Endothelial cell of umbilical vein (primary cell): ENCODE results near the gene ABHD4.

Source experiments
- POLR2AphosphoS5 ChIP-seq: IDR thresholded peaks from 2 replicates; pipeline ENCODE4 v1.6.1; 2012; ENCODE audit warnings: low read depth, mild to moderate bottlenecking, control low read depth, low read length, moderate library complexity; ENCODE audit not compliant: insufficient read depth
- TF ChIP-seq, protein P1 (sequence below), 2 donors: IDR thresholded peaks; 1 replicate in 1 of 2; 2 replicates in 1 of 2; pipeline ENCODE4 v1.5.1; 2011; ENCODE audit warnings: low read length in 2 of 2, mild to moderate bottlenecking in 2 of 2, moderate library complexity in 2 of 2, control low read depth in 1 of 2, inconsistent platforms in 1 of 2, low read depth in 1 of 2; ENCODE audit not compliant: insufficient read depth in 1 of 2; ENCODE audit errors: extremely low read depth in 1 of 2

DNA sequence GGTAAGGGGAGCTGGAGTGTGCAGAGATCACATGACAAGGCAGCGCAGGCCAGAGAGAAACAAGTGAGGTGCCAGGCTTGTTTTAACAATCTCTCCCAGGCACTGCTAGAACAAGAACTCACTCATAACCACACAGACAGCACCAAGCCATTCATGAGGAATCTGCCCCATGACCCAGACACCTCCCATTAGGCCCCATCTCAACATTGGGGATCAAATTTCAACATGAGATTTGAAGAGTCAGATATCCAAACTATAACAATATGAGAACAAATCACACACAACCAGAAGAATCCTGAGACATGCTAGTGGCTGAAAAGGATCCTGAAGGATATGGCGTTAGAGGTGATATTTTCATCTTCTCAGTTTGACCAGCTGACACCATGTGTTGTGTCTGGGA is 24.2 kb downstream of the ABHD4 start:
- TF ChIP-seq, protein P1, sequence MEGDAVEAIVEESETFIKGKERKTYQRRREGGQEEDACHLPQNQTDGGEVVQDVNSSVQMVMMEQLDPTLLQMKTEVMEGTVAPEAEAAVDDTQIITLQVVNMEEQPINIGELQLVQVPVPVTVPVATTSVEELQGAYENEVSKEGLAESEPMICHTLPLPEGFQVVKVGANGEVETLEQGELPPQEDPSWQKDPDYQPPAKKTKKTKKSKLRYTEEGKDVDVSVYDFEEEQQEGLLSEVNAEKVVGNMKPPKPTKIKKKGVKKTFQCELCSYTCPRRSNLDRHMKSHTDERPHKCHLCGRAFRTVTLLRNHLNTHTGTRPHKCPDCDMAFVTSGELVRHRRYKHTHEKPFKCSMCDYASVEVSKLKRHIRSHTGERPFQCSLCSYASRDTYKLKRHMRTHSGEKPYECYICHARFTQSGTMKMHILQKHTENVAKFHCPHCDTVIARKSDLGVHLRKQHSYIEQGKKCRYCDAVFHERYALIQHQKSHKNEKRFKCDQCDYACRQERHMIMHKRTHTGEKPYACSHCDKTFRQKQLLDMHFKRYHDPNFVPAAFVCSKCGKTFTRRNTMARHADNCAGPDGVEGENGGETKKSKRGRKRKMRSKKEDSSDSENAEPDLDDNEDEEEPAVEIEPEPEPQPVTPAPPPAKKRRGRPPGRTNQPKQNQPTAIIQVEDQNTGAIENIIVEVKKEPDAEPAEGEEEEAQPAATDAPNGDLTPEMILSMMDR (IDR thresholded peaks at IDR 0.05; ENCODE audit: extremely low read depth in 1 of 2, insufficient read depth in 1 of 2, low read depth in 1 of 2, low read length in 2 of 2) = no peak
- no peak for TF ChIP-seq POLR2AphosphoS5
